ENCODE results near the gene POLR1B.
A peak's percentile ranks its signal among the peaks of the same experiment; 100 is the strongest.
"Not testable (repeated sequence)": the region's sequence is repeated elsewhere in the genome, so short reads cannot be mapped to it uniquely, and the experiment has no call there.

The POLR1B gene

GRCh38 chr2:112520234-112520783 lies 22.0 kb upstream of the POLR1B start:
- TF ChIP-seq JUND (IDR thresholded peaks at IDR 0.05; ENCODE audit: low read depth), result no peak
- DNase-seq (ENCODE audit: low read depth in 1 of 2, low spot score in 1 of 2), result no peak
- in situ Hi-C loops (cut with HindIII; ENCODE audit: low pct_unique_long_range_greater_than_20kb, low sequenced_read_pairs), result no loop called here

GRCh38 chr2:112523291-112523777 lies 18.9 kb upstream of the POLR1B start:
- TF ChIP-seq JUND (IDR thresholded peaks at IDR 0.05; ENCODE audit: low read depth), result no peak
- in situ Hi-C loops (cut with HindIII; ENCODE audit: low pct_unique_long_range_greater_than_20kb, low sequenced_read_pairs), result no loop called here
- DNase-seq (ENCODE audit: low read depth in 1 of 2, low spot score in 1 of 2), result no peak

- DNase-seq (ENCODE audit: low read depth in 1 of 2, low spot score in 1 of 2); in situ Hi-C loops (cut with HindIII; ENCODE audit: low pct_unique_long_range_greater_than_20kb, low sequenced_read_pairs): not testable (repeated sequence)
Measured at GRCh38 chr2:112524276-112524675, 18.0 kb upstream of the POLR1B start.

DNA sequence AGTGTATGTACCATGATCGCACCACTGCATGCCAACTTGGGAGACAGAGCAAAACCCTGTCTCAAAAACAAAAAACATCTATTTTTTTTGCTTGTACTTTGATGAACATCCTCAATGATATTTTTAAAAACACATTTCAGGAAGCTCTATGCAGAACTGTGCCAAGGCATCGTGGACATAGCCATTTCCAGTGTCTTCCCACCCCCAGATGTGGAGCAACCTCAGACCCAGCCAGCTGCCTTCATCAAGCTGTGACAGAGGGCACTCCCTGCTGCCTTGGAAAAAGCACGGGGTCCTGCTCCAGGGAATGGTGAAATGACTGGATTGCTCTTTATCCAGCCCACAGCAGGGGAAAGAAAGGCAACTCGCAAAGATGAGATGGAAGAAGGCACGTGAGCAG lies 13.7 kb upstream of the POLR1B start:
- in situ Hi-C loops (cut with HindIII; ENCODE audit: low pct_unique_long_range_greater_than_20kb, low sequenced_read_pairs), result no loop called here
- no peak for DNase-seq (ENCODE audit: low read depth in 1 of 2, low spot score in 1 of 2)

DNA sequence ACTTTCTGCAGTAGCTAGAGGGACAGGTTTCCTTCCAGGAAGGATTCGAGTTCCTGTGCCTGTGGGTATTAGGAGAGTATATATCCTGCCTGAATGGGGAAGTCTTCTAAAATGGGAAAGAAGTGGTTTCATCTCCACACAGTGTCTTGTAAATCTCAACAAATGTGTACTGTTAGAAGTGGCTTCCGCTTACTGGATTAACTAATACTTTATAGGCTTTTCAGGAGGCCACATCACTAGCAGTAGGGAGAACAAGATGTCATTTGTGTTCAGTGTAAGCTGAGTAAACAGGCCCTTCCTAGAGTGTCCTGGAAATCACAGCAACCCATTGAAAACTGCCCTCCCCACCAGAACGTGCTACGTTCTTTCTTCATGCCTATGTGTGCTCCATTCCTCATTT lies 12.5 kb upstream of the POLR1B start:
- in situ Hi-C loops (cut with HindIII; ENCODE audit: low pct_unique_long_range_greater_than_20kb, low sequenced_read_pairs), result no loop called here
- DNase-seq (ENCODE audit: low read depth in 1 of 2, low spot score in 1 of 2), result no peak
- no peak for TF ChIP-seq JUND (IDR thresholded peaks at IDR 0.05; ENCODE audit: low read depth)

More for the DNA sequence above, 13.7 kb upstream of the POLR1B start:
- no peak for TF ChIP-seq JUND (IDR thresholded peaks at IDR 0.05; ENCODE audit: low read depth)

- in situ Hi-C loops (cut with HindIII; ENCODE audit: low pct_unique_long_range_greater_than_20kb, low sequenced_read_pairs), result no loop called here
- TF ChIP-seq JUND (IDR thresholded peaks at IDR 0.05; ENCODE audit: low read depth), result no peak
- no peak for DNase-seq (ENCODE audit: low read depth in 1 of 2, low spot score in 1 of 2)
Measured at GRCh38 chr2:112530728-112531127, 11.5 kb upstream of the POLR1B start.

DNA sequence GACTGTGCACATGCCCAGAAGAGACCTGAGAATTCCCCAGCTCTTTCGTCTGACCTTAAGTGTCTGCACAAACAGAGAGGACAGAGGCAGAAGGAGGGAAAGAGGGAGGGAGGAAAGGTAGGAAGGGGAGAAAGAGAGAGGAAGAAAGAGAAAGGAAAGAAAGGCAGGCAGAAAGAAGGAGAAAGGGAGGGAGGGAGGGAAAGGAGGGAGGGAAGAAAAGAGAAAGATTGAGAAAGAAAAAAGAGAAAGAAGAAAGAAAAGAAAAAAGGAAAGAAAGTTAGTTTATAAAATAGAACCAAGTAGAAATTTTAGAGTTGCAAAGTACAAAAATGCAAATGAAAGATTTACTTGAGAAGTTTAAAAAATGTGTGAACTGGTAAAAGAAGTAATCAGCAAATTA lies 7.4 kb upstream of the POLR1B start:
- in situ Hi-C loops (cut with HindIII; ENCODE audit: low pct_unique_long_range_greater_than_20kb, low sequenced_read_pairs), result no loop called here
- DNase-seq (ENCODE audit: low read depth in 1 of 2, low spot score in 1 of 2), result no peak
- no peak for TF ChIP-seq JUND (IDR thresholded peaks at IDR 0.05; ENCODE audit: low read depth)

GRCh38 chr2:112536665-112537064 lies 5.6 kb upstream of the POLR1B start:
- in situ Hi-C loops (cut with HindIII; ENCODE audit: low pct_unique_long_range_greater_than_20kb, low sequenced_read_pairs); DNase-seq (ENCODE audit: low read depth in 1 of 2, low spot score in 1 of 2): not testable (repeated sequence)

- TF ChIP-seq JUND (IDR thresholded peaks at IDR 0.05; ENCODE audit: low read depth), result no peak
- in situ Hi-C loops (cut with HindIII; ENCODE audit: low pct_unique_long_range_greater_than_20kb, low sequenced_read_pairs), result no loop called here
- no peak for DNase-seq (ENCODE audit: low read depth in 1 of 2, low spot score in 1 of 2)
Measured at GRCh38 chr2:112539306-112539705, 3.0 kb upstream of the POLR1B start.

DNA sequence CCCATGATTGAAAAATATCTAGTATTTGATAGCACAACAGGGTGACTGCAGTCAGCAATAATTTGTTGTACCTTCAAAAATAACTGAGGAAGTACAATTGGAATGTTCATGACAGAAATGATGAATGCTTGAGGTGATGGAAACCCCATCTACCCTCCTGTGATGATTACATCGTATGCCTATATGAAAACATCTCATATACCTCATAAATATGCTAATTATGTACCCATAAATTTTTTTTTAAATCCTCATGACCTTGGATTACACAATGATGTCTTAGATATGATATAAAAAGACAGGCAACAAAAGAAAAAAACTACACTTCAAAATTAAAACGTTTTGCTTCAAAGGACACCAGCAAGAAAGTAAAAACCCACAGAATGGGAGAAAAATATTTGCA lies 1.4 kb upstream of the POLR1B start:
- TF ChIP-seq JUND (IDR thresholded peaks at IDR 0.05; ENCODE audit: low read depth), result no peak
- no peak for DNase-seq (ENCODE audit: low read depth in 1 of 2, low spot score in 1 of 2)
- in situ Hi-C loops (cut with HindIII; ENCODE audit: low pct_unique_long_range_greater_than_20kb, low sequenced_read_pairs), result no loop called here

DNA sequence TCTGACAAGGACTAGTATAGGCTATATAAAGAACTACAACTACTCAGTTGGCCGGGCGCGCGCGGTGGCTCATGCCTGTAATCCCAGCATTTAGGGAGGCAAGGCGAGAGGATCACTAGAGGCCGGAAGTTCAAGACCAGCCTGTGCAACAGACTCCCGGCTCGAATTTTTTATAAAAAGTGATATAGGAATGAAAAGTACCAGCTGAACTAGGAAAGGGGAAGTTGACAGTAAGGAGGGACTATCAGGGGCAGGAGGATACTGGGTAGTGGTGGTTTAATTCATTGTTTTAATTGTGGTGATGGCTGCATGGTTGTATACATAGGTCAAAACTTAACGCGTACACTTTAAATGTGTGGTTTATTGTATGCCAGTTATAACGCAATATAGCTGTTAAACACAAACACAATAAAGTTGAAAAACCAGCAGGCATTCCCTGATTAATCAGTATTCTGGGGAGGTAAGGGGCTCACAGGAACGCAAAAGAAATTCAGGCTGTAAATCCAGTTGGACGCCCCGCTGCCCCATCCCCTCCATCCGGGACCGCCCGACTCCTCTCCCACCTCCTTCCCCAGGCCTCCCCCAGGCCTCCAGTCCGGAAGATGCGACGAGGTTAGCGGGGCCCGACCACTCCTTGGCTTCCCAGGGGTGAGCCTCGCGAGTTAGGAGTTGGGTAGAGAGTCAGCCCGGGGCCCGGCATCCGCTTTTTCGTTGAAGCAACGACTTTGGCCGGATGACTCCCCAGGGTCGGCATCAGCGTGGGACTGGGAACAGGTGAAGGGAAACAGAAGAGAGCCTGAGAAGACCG lies 746 bp upstream of the POLR1B start:
- no peak for TF ChIP-seq JUND (IDR thresholded peaks at IDR 0.05; ENCODE audit: low read depth)
- in situ Hi-C loops (cut with HindIII; ENCODE audit: low pct_unique_long_range_greater_than_20kb, low sequenced_read_pairs), result no loop called here
- no peak for DNase-seq (ENCODE audit: low read depth in 1 of 2, low spot score in 1 of 2)

DNA sequence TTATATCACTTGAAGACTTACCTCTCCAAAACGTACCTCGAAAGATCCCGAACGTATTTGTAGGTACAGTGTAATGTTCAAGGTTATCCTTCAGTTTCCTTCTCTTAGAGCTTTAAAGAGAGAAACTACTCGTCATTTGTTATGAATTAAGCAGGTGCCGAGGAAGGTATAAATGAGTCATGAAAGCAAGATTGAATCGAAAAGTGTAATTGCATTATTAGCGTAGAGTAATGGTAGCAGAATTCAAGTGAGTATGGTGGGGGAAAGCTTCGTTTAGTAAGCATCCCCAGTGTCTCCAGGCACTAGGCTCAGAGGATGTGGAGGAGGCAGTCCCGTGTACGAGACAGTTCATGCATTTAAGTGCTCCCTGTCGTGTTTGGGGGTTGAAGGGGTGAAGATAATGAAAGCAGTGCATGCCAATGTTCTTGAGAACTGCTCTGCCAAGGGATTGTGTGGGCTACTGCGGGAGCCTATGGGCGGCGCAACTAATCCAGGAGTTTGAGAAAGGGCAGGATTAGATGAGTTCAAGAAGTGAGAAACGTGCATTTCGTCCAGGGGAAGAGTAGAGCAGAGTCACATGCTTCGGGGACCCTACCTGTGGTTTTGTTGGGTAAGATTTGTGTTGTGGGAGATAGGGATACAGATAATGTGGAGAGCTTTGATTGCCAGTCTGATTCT lies 858 bp downstream of the POLR1B start:
- peak in 1 of 2 experiments; percentile 16 for DNase-seq (ENCODE audit: low read depth in 1 of 2, low spot score in 1 of 2)
- no peak for TF ChIP-seq JUND (IDR thresholded peaks at IDR 0.05; ENCODE audit: low read depth)
- in situ Hi-C loops (cut with HindIII; ENCODE audit: low pct_unique_long_range_greater_than_20kb, low sequenced_read_pairs), result no loop called here

DNA sequence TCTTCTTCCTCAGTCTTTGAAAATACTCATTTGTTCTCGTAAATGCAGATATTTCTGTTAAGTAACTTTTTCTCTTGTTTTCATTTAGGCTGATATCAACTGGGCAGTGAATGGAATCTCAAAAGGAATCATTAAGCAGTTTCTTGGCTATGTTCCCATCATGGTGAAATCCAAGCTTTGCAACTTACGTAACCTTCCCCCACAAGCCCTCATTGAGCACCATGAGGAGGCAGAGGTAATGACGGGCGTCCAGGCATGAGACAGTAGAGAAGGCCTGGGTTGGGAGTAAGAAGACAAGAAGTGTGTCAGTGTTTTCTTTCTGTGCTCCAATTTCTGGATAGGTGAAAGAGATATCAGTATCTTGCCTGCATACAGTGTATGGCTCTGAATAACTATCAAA lies 5.1 kb downstream of the POLR1B start:
- no peak for TF ChIP-seq JUND (IDR thresholded peaks at IDR 0.05; ENCODE audit: low read depth)
- in situ Hi-C loops (cut with HindIII; ENCODE audit: low pct_unique_long_range_greater_than_20kb, low sequenced_read_pairs), result no loop called here
- no peak for DNase-seq (ENCODE audit: low read depth in 1 of 2, low spot score in 1 of 2)

All from T47D (cell line).